ENCODE data around the gene ELAVL4. TPM values are rescaled to one million over a fixed set of nuclear protein-coding genes. Genes with fewer than 3 reads are reported as not detected.

Gene ELAVL4
- total RNA-seq, 3 donors from 2014 or later (not counting 1 experiment from before 2014, with no cell fraction given): not detected

DNA sequence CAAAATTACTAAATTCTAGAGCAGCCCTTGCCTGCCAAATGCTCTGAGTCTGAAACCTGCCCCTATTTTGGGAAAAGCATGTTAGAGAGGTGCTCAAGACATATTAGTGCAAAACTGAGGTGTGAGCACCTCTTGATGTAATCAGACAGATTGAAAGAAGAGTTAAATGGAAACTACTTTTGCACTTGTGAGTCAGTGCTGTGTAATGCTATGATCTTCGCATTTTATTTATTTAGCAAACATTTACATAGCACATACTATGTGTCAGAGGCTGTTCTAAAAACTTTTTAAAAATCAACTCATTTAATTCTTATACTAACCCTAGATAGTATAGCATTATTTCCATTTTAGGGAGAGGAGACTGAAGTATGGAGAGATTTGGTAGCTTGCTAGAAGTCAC, 138.1 kb downstream of the ELAVL4 start:
- no peaks in the 10 kb centered on the region for H3K9me3 ChIP-seq (ENCODE audit: control insufficient read depth, insufficient read depth, low read length)
- no peak for DNase-seq
- H3K4me3 ChIP-seq (ENCODE audit: low read length): no peak overlapping the region
- intact Hi-C loops (cut with micrococcal nuclease): no loop called here
- Mint-ChIP-seq H3K4me1 (peaks cover 4% of the 10 kb centered on the region in 2 donors), H3K9me3 (no peaks in the 10 kb centered on the region), H3K36me3 (no peaks in the 10 kb centered on the region), H3K27ac (no peak overlapping the region), H3K4me3 (no peak overlapping the region), H3K27me3 (ENCODE audit: low read depth in 2 of 2) (peaks cover 9 to 32% of the 10 kb centered on the region in 2 donors)
- TF ChIP-seq, protein P1, sequence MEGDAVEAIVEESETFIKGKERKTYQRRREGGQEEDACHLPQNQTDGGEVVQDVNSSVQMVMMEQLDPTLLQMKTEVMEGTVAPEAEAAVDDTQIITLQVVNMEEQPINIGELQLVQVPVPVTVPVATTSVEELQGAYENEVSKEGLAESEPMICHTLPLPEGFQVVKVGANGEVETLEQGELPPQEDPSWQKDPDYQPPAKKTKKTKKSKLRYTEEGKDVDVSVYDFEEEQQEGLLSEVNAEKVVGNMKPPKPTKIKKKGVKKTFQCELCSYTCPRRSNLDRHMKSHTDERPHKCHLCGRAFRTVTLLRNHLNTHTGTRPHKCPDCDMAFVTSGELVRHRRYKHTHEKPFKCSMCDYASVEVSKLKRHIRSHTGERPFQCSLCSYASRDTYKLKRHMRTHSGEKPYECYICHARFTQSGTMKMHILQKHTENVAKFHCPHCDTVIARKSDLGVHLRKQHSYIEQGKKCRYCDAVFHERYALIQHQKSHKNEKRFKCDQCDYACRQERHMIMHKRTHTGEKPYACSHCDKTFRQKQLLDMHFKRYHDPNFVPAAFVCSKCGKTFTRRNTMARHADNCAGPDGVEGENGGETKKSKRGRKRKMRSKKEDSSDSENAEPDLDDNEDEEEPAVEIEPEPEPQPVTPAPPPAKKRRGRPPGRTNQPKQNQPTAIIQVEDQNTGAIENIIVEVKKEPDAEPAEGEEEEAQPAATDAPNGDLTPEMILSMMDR (IDR thresholded peaks at IDR 0.05): no peak
- no peaks in the 10 kb centered on the region for H3K4me1 ChIP-seq (ENCODE audit: control insufficient read depth, insufficient read depth, low read length)
- 83% methylated on average over 1 of the region's 1 CpG for WGBS (ENCODE audit: insufficient coverage)
- ATAC-seq: no peak
- no peak overlapping the region for H3K27ac ChIP-seq (ENCODE audit: low read length)
- H3K36me3 ChIP-seq (ENCODE audit: control insufficient read depth, insufficient read depth, low read length): no peaks in the 10 kb centered on the region
- H3K27me3 ChIP-seq (ENCODE audit: control insufficient read depth, insufficient read depth, low read length): no peaks in the 10 kb centered on the region

DNA sequence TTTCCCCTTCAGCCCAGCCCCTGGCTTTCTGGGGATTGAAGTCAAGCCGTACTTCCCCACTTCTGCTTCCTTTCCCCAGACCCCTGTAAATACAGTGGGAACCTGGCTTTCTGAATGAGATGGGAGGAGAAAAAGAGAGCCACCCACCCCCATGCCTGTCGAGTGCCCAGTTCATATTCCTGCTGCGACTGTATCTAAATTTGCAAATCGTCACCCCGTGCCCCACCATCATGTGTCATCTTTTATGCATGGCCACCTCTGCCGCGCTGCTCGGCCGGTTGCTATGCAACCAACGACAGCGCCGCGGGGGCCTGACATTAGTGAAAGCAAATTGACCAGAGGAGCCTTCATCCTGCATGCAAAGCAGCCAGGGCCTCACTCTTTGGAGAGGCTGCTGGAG, 143.0 kb downstream of the ELAVL4 start:
- no peaks in the 10 kb centered on the region for H3K27me3 ChIP-seq (ENCODE audit: control insufficient read depth, insufficient read depth, low read length)
- TF ChIP-seq, protein P1 (IDR thresholded peaks at IDR 0.05): no peak
- H3K36me3 ChIP-seq (ENCODE audit: control insufficient read depth, insufficient read depth, low read length): no peaks in the 10 kb centered on the region
- peaks cover 15 to 44% of the 10 kb centered on the region in 2 donors for H3K27me3 Mint-ChIP-seq (ENCODE audit: low read depth in 2 of 2)
- no peaks in the 10 kb centered on the region for H3K4me1 ChIP-seq (ENCODE audit: control insufficient read depth, insufficient read depth, low read length)
- intact Hi-C loops (cut with micrococcal nuclease): no loop called here
- H3K27ac ChIP-seq (ENCODE audit: low read length): no peak overlapping the region
- ATAC-seq (no peak), DNase-seq (no peak)
- peaks cover 4% of the 10 kb centered on the region in 2 donors for H3K4me1 Mint-ChIP-seq
- no peak overlapping the region for H3K27ac Mint-ChIP-seq
- no peaks in the 10 kb centered on the region for H3K36me3 Mint-ChIP-seq
- H3K4me3 Mint-ChIP-seq: no peak overlapping the region
- H3K4me3 ChIP-seq (ENCODE audit: low read length): no peak overlapping the region
- 2% methylated on average over 12 of the region's 13 CpGs for WGBS (ENCODE audit: insufficient coverage)
- H3K9me3 ChIP-seq (ENCODE audit: control insufficient read depth, insufficient read depth, low read length): no peaks in the 10 kb centered on the region
- H3K9me3 Mint-ChIP-seq: no peaks in the 10 kb centered on the region

GRCh38 chr1:50252196-50252595, 143.5 kb downstream of the ELAVL4 start:
- DNase-seq (no peak), ATAC-seq (no peak)
- Mint-ChIP-seq H3K4me1 (peaks cover 4% of the 10 kb centered on the region in 2 donors), H3K36me3 (no peaks in the 10 kb centered on the region), H3K4me3 (no peak overlapping the region), H3K27me3 (ENCODE audit: low read depth in 2 of 2) (peaks cover 15 to 44% of the 10 kb centered on the region in 2 donors), H3K27ac (no peak overlapping the region), H3K9me3 (no peaks in the 10 kb centered on the region)
- Histone ChIP-seq H3K27ac (ENCODE audit: low read length) (no peak overlapping the region), H3K4me3 (ENCODE audit: low read length) (no peak overlapping the region), H3K36me3 (ENCODE audit: control insufficient read depth, insufficient read depth, low read length) (no peaks in the 10 kb centered on the region), H3K4me1 (ENCODE audit: control insufficient read depth, insufficient read depth, low read length) (no peaks in the 10 kb centered on the region), H3K9me3 (ENCODE audit: control insufficient read depth, insufficient read depth, low read length) (no peaks in the 10 kb centered on the region), H3K27me3 (ENCODE audit: control insufficient read depth, insufficient read depth, low read length) (no peaks in the 10 kb centered on the region)
- 71% methylated on average over 2 of the region's 2 CpGs for WGBS (ENCODE audit: insufficient coverage)
- TF ChIP-seq, protein P1 (IDR thresholded peaks at IDR 0.05): no peak
- intact Hi-C loops (cut with micrococcal nuclease): no loop called here

Other genes with a start within 250 kb of the ELAVL4 start
- gene AGBL4, start 85.0 kb upstream of the ELAVL4 start, total RNA-seq: not detected